Sigmoid colon (tissue), 7 donors: ENCODE results near the gene HLF. TPM values are rescaled to one million over a fixed set of nuclear protein-coding genes. Genes with fewer than 3 reads are reported as not detected.

Experiments used
- DNase-seq: peaks from one replicate; pipeline ENCODE4 v3.0.0-alpha.2; 2019
- H3K27ac ChIP-seq, 4 donors: fragments of 200-600 bp; sonication (generic); one replicate each; pipeline ENCODE4 v1.5.1; 2016 to 2019; ENCODE audit warnings: mild to moderate bottlenecking in 1 of 4
- H3K27me3 ChIP-seq, 3 donors: fragments of 200-600 bp; sonication (generic); one replicate each; pipeline ENCODE4 v1.5.1; 2019; ENCODE audit warnings: mild to moderate bottlenecking in 1 of 3
- H3K36me3 ChIP-seq, 4 donors: fragments of 200-600 bp; sonication (generic); one replicate each; pipeline ENCODE4 v1.5.1; 2016 to 2019
- H3K4me1 ChIP-seq, 4 donors: fragments of 200-600 bp; sonication (generic); one replicate each; pipeline ENCODE4 v1.5.1; 2017 to 2019
- H3K4me3 ChIP-seq, 4 donors: fragments of 200-600 bp; sonication (generic); one replicate each; pipeline ENCODE4 v1.5.1; 2017 to 2019; ENCODE audit warnings: mild to moderate bottlenecking in 2 of 4, moderate library complexity in 1 of 4
- H3K9me3 ChIP-seq, 4 donors: fragments of 200-600 bp in 3 of 4; sonication (generic) in 3 of 4; one replicate each; pipeline versions ENCODE4 v1.5.1 to v1.6.1; 2013 to 2019
- EP300 ChIP-seq, 4 donors: sonication (generic); formaldehyde crosslinking; IDR thresholded peaks; one replicate each; pipeline ENCODE4 v1.6.1; 2017; ENCODE audit warnings: antibody characterized with exemption in 4 of 4
- POLR2A ChIP-seq, 2 donors: fragments of 450-650 bp; IDR thresholded peaks; one replicate each; pipeline ENCODE4 v1.6.1; 2016; ENCODE audit warnings: antibody characterized with exemption in 2 of 2, mild to moderate bottlenecking in 2 of 2, moderate library complexity in 2 of 2
- POLR2AphosphoS5 ChIP-seq, 4 donors: sonication (generic); formaldehyde crosslinking; IDR thresholded peaks; one replicate each; pipeline ENCODE4 v1.6.1; 2017; ENCODE audit warnings: antibody characterized with exemption in 4 of 4
- WGBS, 2 donors: extraction: QIAGEN DNeasy Blood & Tissue Kit; methylation state at CpG; one replicate each; pipeline ENCODE4 v1.1.7; 2013; 5-methylcytosine and 5-hydroxymethylcytosine counted together
- intact Hi-C: fragments of 100-400 bp; cut with DNase I; formaldehyde crosslinking; loops from one replicate; pipeline ENCODE4 v1.15.1; 2023
- polyA plus RNA-seq, 3 donors: library from polyadenylated mRNA; stranded (reverse); fragments of 200-250 nt; gene quantifications; one replicate each; pipeline ENCODE4 v1.2.3, GENCODE V29; 2013
- total RNA-seq, 4 donors: library from RNA; depleted of rRNA; stranded (reverse); fragments of >200 nt; gene quantifications; one replicate each; pipeline ENCODE4 v1.1.0, GENCODE V29; 2016
- TF ChIP-seq, protein P1 (sequence below), 4 experiments: fragments of 450-650 bp in 3 of 4; fragments of 200-600 bp in 1 of 4; IDR thresholded peaks; one replicate each; pipeline ENCODE4 v1.5.1; 2016 to 2019; ENCODE audit warnings: antibody characterized with exemption in 4 of 4, mild to moderate bottlenecking in 3 of 4, moderate library complexity in 2 of 4
- donor health status: healthy with polysubstance abuse.
- donor health status: Bipolar disorder and iron deficiency.
- donor health status: healthy.

Gene HLF
- total and polyA plus RNA-seq, 7 donors, result 0.92 to 54.0 (median 41.7) TPM

DNA sequence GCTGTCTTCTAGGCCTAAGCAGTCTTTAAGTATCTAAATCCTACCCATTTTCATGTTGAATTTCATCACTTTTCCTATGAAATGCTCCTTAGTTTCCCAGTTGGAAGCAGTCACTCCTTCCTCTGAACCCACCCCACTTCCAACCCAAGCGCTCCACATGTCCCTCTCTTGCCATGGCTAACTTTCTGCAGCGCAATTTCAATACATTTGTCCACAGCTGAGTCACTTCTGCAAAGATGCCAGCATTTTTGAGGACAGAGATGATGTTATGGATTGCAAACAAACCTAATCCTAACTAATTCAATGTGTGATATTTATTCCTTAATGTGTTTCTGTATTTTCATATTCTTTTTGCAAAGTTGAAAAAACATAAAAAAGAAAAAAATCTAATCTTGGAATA lies 71.7 kb downstream of the HLF start:
- 93 to 94% methylated on average over 2 of the region's 2 CpGs for WGBS, 2 donors
- intact Hi-C loops, result no loop called here
- Histone ChIP-seq H3K9me3 (no peaks in the 10 kb centered on the region), H3K27ac (no peak overlapping the region), H3K27me3 (no peaks in the 10 kb centered on the region), H3K4me1 (no peaks in the 10 kb centered on the region), H3K4me3 (no peak overlapping the region), H3K36me3 (no peaks in the 10 kb centered on the region)
- TF ChIP-seq POLR2A (IDR thresholded peaks at IDR 0.05) (no peak), EP300 (IDR thresholded peaks at IDR 0.05) (no peak), POLR2AphosphoS5 (IDR thresholded peaks at IDR 0.05) (no peak)
- TF ChIP-seq, protein P1, sequence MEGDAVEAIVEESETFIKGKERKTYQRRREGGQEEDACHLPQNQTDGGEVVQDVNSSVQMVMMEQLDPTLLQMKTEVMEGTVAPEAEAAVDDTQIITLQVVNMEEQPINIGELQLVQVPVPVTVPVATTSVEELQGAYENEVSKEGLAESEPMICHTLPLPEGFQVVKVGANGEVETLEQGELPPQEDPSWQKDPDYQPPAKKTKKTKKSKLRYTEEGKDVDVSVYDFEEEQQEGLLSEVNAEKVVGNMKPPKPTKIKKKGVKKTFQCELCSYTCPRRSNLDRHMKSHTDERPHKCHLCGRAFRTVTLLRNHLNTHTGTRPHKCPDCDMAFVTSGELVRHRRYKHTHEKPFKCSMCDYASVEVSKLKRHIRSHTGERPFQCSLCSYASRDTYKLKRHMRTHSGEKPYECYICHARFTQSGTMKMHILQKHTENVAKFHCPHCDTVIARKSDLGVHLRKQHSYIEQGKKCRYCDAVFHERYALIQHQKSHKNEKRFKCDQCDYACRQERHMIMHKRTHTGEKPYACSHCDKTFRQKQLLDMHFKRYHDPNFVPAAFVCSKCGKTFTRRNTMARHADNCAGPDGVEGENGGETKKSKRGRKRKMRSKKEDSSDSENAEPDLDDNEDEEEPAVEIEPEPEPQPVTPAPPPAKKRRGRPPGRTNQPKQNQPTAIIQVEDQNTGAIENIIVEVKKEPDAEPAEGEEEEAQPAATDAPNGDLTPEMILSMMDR (IDR thresholded peaks at IDR 0.05), result no peak
- DNase-seq, result no peak

DNA sequence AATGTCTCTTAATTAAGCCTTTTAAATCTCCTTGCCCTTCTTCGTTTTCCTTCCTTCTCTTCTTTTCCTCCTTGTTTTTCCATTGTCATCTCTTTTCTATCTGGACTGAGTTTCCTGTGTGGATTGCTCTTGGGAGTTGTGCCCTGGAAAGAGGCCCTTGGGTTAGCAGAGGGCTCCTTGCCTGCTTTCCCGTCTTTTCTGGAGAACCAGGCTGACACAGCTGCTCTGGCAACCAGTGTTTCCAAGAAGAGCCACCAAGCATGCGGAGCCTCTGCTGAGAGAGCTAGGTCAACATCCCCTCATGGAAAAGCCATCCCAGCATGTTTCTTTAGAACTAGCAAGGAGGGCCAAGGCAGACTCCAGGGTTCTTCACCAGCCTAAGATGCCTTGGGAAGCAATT lies 75.4 kb downstream of the HLF start:
- Histone ChIP-seq H3K9me3 (no peaks in the 10 kb centered on the region), H3K36me3 (no peaks in the 10 kb centered on the region), H3K4me3 (no peak overlapping the region), H3K27me3 (no peaks in the 10 kb centered on the region), H3K4me1 (no peaks in the 10 kb centered on the region), H3K27ac (no peak overlapping the region)
- no peak for DNase-seq
- TF ChIP-seq, protein P1 (IDR thresholded peaks at IDR 0.05), result no peak
- TF ChIP-seq POLR2AphosphoS5 (IDR thresholded peaks at IDR 0.05), result no peak
- TF ChIP-seq POLR2A (IDR thresholded peaks at IDR 0.05), result no peak
- TF ChIP-seq EP300 (IDR thresholded peaks at IDR 0.05), result no peak
- 74 to 84% methylated on average over 3 of the region's 3 CpGs for WGBS, 2 donors
- intact Hi-C loops, result no loop called here

DNA sequence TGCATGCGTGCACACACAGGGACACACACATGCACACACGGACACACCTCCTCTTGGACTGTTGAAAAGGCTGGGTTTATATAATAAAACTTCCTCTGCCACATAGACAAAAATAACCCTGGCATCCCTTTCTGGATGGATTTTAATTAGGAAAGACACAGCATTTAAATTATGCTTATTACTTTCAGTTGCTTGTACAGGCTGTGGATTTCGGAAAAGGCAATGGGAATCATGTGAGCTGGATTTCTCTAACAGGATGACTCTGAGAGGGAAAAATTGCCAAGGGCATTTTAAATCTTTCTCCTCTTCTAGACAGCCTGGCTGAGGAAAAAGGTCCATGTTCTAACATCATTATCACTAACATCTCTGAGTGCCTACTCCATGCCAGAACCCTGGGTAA lies 75.9 kb downstream of the HLF start:
- H3K4me1 ChIP-seq, result no peaks in the 10 kb centered on the region
- WGBS, 2 donors, result 81 to 92% methylated on average over 3 of the region's 3 CpGs
- H3K36me3 ChIP-seq, result no peaks in the 10 kb centered on the region
- no peaks in the 10 kb centered on the region for H3K9me3 ChIP-seq
- intact Hi-C loops, result no loop called here
- TF ChIP-seq, protein P1 (IDR thresholded peaks at IDR 0.05), result no peak
- no peak for TF ChIP-seq EP300 (IDR thresholded peaks at IDR 0.05)
- no peak for TF ChIP-seq POLR2AphosphoS5 (IDR thresholded peaks at IDR 0.05)
- no peak for TF ChIP-seq POLR2A (IDR thresholded peaks at IDR 0.05)
- DNase-seq, result no peak
- H3K27ac ChIP-seq, result no peak overlapping the region
- no peaks in the 10 kb centered on the region for H3K27me3 ChIP-seq
- H3K4me3 ChIP-seq, result no peak overlapping the region

DNA sequence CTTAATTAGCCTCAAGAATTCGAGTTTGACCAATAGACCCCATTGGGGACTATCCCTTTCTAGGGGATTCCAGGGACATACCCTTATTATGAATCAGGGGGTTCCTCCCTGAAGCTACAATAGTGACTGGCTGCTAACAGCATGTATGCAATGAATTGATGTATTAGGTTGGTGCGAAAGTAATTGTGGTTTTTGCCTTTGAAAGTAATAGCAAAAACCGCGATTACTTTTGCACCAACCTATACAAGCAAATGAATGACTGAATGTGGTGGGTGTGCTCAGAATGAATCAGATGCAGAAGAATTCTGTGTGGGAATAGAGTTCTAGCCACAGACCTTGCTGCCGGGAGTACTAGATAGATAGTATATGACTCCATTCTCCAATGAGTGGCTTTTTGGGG lies 76.7 kb downstream of the HLF start:
- no peak overlapping the region for H3K4me3 ChIP-seq
- H3K27me3 ChIP-seq, result no peaks in the 10 kb centered on the region
- no peaks in the 10 kb centered on the region for H3K4me1 ChIP-seq
- TF ChIP-seq, protein P1 (IDR thresholded peaks at IDR 0.05), result no peak
- TF ChIP-seq POLR2A (IDR thresholded peaks at IDR 0.05), result no peak
- H3K27ac ChIP-seq, result no peak overlapping the region
- WGBS, 2 donors, result 81 to 88% methylated on average over 5 of the region's 5 CpGs
- DNase-seq, result no peak
- H3K36me3 ChIP-seq, result no peaks in the 10 kb centered on the region
- intact Hi-C loops, result no loop called here
- no peaks in the 10 kb centered on the region for H3K9me3 ChIP-seq

DNA sequence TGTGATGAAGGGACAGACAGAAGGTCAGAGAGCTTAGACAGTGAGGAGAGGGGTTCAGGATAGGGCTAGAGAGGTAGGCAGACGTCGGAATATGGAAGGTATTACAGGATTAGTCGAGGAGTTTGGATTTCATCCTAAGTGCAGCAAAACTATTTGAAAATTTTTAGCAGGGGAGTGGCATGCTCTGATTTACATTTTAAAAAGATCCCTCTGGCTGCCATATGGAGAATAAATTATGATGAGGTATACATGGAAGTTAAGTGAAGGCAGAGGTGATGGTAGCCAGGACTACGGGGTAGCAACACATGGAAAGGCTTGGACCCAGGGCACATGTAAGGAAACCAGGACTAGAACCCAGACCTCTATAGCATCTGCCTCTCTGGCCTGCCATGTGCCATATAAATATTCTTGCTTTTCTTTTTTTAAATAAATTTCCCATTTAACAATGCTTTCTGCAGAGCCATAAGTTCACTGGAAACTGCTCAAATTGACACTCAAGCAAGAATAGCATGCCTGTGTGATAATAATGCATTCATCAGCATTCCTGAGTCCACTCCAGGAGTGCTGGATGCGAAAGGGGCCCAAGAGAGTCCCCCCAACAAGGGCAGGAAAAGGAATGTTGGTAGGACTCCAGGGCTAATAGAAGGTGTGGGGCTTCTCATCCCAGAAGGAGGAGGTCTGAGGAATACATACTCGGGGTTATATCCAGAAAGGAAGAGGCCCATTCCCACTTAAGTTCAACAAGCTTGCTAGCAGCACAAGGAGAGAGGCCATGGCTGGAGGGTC lies 78.2 kb downstream of the HLF start:
- Histone ChIP-seq H3K4me1 (no peaks in the 10 kb centered on the region), H3K27me3 (no peaks in the 10 kb centered on the region), H3K27ac (no peak overlapping the region), H3K36me3 (no peaks in the 10 kb centered on the region), H3K4me3 (no peak overlapping the region), H3K9me3 (no peaks in the 10 kb centered on the region)
- DNase-seq, result no peak
- 93 to 94% methylated on average over 6 of the region's 6 CpGs for WGBS, 2 donors
- intact Hi-C loops, result no loop called here
- TF ChIP-seq POLR2AphosphoS5 (IDR thresholded peaks at IDR 0.05) (no peak), POLR2A (IDR thresholded peaks at IDR 0.05) (no peak), EP300 (IDR thresholded peaks at IDR 0.05) (no peak)
- TF ChIP-seq, protein P1 (IDR thresholded peaks at IDR 0.05), result no peak
